Endothelial cell of umbilical vein (primary cell): Measurements from ENCODE around the gene ATP6V0D1. TPM values are rescaled to one million over a fixed set of nuclear protein-coding genes. Genes with fewer than 3 reads are reported as not detected.

ENCODE experiments used
- BruUV-seq: library from RNA; stranded (reverse); fragments of 400-500 nt; replicated peaks from 2 replicates; lab custom pipeline; 2021; lab: Mats Ljungman, UMichigan
- CTCF ChIA-PET: fragments of 300-600, 350-600 bp; sonication (Branson Sonifier 250); formaldehyde crosslinking; loops from one replicate; lab custom pipeline; 2021; ENCODE audit warnings: antibody characterized with exemption, inconsistent platforms; lab: Charles Lee
- POLR2A ChIA-PET: fragments of 300-600, 350-600 bp; sonication (Branson Sonifier 250); formaldehyde crosslinking; loops from one replicate; lab custom pipeline; 2021; ENCODE audit warnings: antibody characterized with exemption, inconsistent platforms; lab: Charles Lee
- DNase-seq: peaks from one replicate; pipeline ENCODE4 v3.0.0-alpha.2; 2011; ENCODE audit warnings: low read depth, low spot score
- FAIRE-seq: peaks from 2 replicates; lab custom pipeline; 2011; peaks lifted over from hg19 to GRCh38; lab: Jason Lieb, UNC
- H2AFZ ChIP-seq: 2 replicates; pipeline ENCODE4 v1.6.0; 2012; ENCODE audit warnings: low read depth, low read length, control low read depth, inconsistent platforms
- H3K27ac ChIP-seq: 2 replicates; pipeline ENCODE4 v1.5.1; 2011; ENCODE audit warnings: low read depth, mild to moderate bottlenecking, control low read depth, low read length, moderate library complexity; ENCODE audit not compliant: insufficient read depth
- H3K27me3 ChIP-seq, 2 experiments: 2 replicates each; pipeline versions ENCODE4 v1.6.0 to v1.6.1; 2011; ENCODE audit warnings: low read length in 2 of 2, mixed read lengths in 1 of 2; ENCODE audit not compliant: control insufficient read depth in 2 of 2, insufficient read depth in 2 of 2
- H3K36me3 ChIP-seq, 2 experiments: 2 replicates in 1 of 2; 3 replicates in 1 of 2; pipeline ENCODE4 v1.5.1; 2011; ENCODE audit warnings: low read length in 2 of 2, mild to moderate bottlenecking in 1 of 2, moderate library complexity in 1 of 2; ENCODE audit not compliant: control insufficient read depth in 2 of 2, insufficient read depth in 2 of 2; ENCODE audit errors: extremely low read depth in 1 of 2
- H3K4me1 ChIP-seq: 3 replicates; pipeline ENCODE4 v1.5.1; 2011; ENCODE audit warnings: mild to moderate bottlenecking, low read length; ENCODE audit not compliant: control insufficient read depth, insufficient read depth; ENCODE audit errors: extremely low read depth
- H3K4me2 ChIP-seq: 2 replicates; pipeline ENCODE4 v1.6.1; 2011; ENCODE audit warnings: low read length, control low read depth, mixed read lengths; ENCODE audit not compliant: insufficient read depth
- H3K4me3 ChIP-seq, 3 experiments: fragments of 200-600 bp in 1 of 3; sonication (generic), shearing (Covaris generic) in 1 of 3; replicated peaks in 1 of 3; 2 replicates each; pipeline ENCODE4 v1.5.1; 2011 to 2016; ENCODE audit warnings: control low read depth in 3 of 3, low read length in 3 of 3, mild to moderate bottlenecking in 2 of 3, inconsistent platforms in 1 of 3, low read depth in 1 of 3, moderate library complexity in 1 of 3; ENCODE audit not compliant: insufficient read depth in 1 of 3
- H3K79me2 ChIP-seq: 2 replicates; pipeline ENCODE4 v1.6.0; 2012; ENCODE audit warnings: low read length, inconsistent platforms; ENCODE audit not compliant: control insufficient read depth, insufficient read depth
- H3K9ac ChIP-seq: replicated peaks from 2 replicates; pipeline ENCODE3; 2011; ENCODE audit warnings: low read length, control low read depth; ENCODE audit not compliant: insufficient read depth; ENCODE audit errors: extremely low read depth
- H3K9me1 ChIP-seq: replicated peaks from 3 replicates; pipeline ENCODE4 v1.6.0; 2011; ENCODE audit warnings: mild to moderate bottlenecking, low read length; ENCODE audit not compliant: control insufficient read depth, insufficient read depth; ENCODE audit errors: extremely low read depth
- H3K9me3 ChIP-seq: replicated peaks from 2 replicates; pipeline ENCODE4 v1.5.1; 2012; ENCODE audit warnings: low read length, inconsistent platforms; ENCODE audit not compliant: control insufficient read depth, insufficient read depth
- H4K20me1 ChIP-seq: replicated peaks from 2 replicates; pipeline ENCODE3; 2011; ENCODE audit warnings: mild to moderate bottlenecking, low read length; ENCODE audit not compliant: control insufficient read depth, insufficient read depth; ENCODE audit errors: extremely low read depth
- EZH2 ChIP-seq: IDR thresholded peaks from 2 replicates; pipeline ENCODE4 v1.6.1; 2012; ENCODE audit warnings: borderline replicate concordance, low read depth, mild to moderate bottlenecking, moderate library complexity, low read length, inconsistent platforms; ENCODE audit not compliant: severe bottlenecking
- FOS ChIP-seq: IDR thresholded peaks from 2 replicates; pipeline ENCODE4 v1.6.1; 2011; ENCODE audit warnings: mild to moderate bottlenecking, low read length, moderate library complexity, borderline replicate concordance; ENCODE audit not compliant: insufficient read depth
- GATA2 ChIP-seq: IDR thresholded peaks from 2 replicates; pipeline ENCODE4 v1.7.0; 2011; ENCODE audit warnings: low read depth, mild to moderate bottlenecking, moderate library complexity, mixed read lengths, low read length; ENCODE audit not compliant: insufficient read length, insufficient read depth
- JUN ChIP-seq: IDR thresholded peaks from 2 replicates; pipeline ENCODE4 v1.6.1; 2011; ENCODE audit warnings: borderline replicate concordance, low read depth; ENCODE audit not compliant: insufficient read length, insufficient read depth
- MYC ChIP-seq: IDR thresholded peaks from one replicate; pipeline ENCODE4 v1.6.1; 2011; ENCODE audit warnings: mild to moderate bottlenecking, low read depth, low read length
- POLR2A ChIP-seq: IDR thresholded peaks from 2 replicates; pipeline ENCODE4 v1.6.1; 2012; ENCODE audit warnings: low read depth, mild to moderate bottlenecking, control low read depth, low read length
- POLR2AphosphoS5 ChIP-seq: IDR thresholded peaks from 2 replicates; pipeline ENCODE4 v1.6.1; 2012; ENCODE audit warnings: low read depth, mild to moderate bottlenecking, control low read depth, low read length, moderate library complexity; ENCODE audit not compliant: insufficient read depth
- dilution Hi-C: fragments of 300-500 bp; cut with MboI; formaldehyde crosslinking; loops from one replicate; pipeline ENCODE4 v1.15.0; 2019; ENCODE audit warnings: low sequenced_read_pairs; ENCODE audit not compliant: extremely low pct_ligation_motif_present
- intact Hi-C: fragments of 100-400 bp; cut with micrococcal nuclease; formaldehyde crosslinking; loops from one replicate; pipeline ENCODE4 v1.10.0; 2022
- polyA plus RNA-seq, 4 experiments: library from polyadenylated mRNA; depleted of rRNA in 3 of 4; stranded (reverse) in 3 of 4; unstranded in 1 of 4; fragments of >200 nt; gene quantifications; 2 replicates each; pipeline versions ENCODE4 v1.2.1 to v1.2.3, GENCODE V29; 2011 to 2012; ENCODE audit warnings: missing spikeins in 1 of 4
- total RNA-seq: library from RNA; stranded (reverse); gene quantifications from 2 replicates; pipeline ENCODE4 v1.2.3, GENCODE V29; 2021
- TF ChIP-seq, protein P1 (sequence below), 2 donors: IDR thresholded peaks; 1 replicate in 1 of 2; 2 replicates in 1 of 2; pipeline ENCODE4 v1.5.1; 2011; ENCODE audit warnings: low read length in 2 of 2, mild to moderate bottlenecking in 2 of 2, moderate library complexity in 2 of 2, control low read depth in 1 of 2, inconsistent platforms in 1 of 2, low read depth in 1 of 2; ENCODE audit not compliant: insufficient read depth in 1 of 2; ENCODE audit errors: extremely low read depth in 1 of 2
- TF ChIP-seq, protein P2 (sequence below): IDR thresholded peaks from 2 replicates; pipeline ENCODE4 v1.6.1; 2011; ENCODE audit not compliant: insufficient read depth, insufficient read length

ATP6V0D1 gene
- total and polyA plus RNA-seq, 2 donors (not counting 3 experiments of a cell fraction or from before 2014, with no cell fraction given): 82.8 to 232 TPM

DNA sequence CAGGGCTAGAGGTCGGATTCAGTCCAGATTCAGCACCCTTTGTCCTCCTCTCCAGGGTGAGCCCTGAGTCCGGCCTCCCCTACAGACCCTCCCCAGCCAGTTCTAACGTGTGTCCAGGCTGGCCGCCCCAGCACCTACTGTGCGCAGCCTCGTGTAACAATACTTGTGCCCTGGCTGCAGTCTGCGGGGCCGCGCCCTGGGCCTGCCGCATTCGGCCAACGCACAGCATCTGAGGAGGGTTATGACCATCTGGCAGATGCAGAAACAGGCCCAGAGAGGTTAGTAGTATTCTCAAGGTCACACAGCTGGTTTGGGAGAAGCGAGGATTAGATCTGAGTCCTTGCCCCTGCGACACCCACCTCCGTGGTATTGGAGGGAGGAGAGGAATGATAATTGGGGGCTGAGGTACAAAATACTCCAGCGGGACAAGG is 48.6 kb upstream of the ATP6V0D1 start:
- ChIA-PET POLR2A (interaction anchor here (1.2 kb wide), 1 partner anchor 8 kb away, joined by 6 read pairs; no protein-coding TSS in a partner anchor), CTCF (interaction anchor here (0.8 to 3.0 kb wide), 10 partner anchors 8 to 305 kb away, joined by 3 to 35 read pairs (median 5); partner anchors contain the start of genes ATP6V0D1 and CARMIL2)
- TSS peak; percentile 64 for BruUV-seq
- dilution Hi-C loops: no loop called here
- H3K9me1 ChIP-seq: no peaks in the 10 kb centered on the region
- TF ChIP-seq POLR2AphosphoS5: no peak
- TF ChIP-seq, protein P1, sequence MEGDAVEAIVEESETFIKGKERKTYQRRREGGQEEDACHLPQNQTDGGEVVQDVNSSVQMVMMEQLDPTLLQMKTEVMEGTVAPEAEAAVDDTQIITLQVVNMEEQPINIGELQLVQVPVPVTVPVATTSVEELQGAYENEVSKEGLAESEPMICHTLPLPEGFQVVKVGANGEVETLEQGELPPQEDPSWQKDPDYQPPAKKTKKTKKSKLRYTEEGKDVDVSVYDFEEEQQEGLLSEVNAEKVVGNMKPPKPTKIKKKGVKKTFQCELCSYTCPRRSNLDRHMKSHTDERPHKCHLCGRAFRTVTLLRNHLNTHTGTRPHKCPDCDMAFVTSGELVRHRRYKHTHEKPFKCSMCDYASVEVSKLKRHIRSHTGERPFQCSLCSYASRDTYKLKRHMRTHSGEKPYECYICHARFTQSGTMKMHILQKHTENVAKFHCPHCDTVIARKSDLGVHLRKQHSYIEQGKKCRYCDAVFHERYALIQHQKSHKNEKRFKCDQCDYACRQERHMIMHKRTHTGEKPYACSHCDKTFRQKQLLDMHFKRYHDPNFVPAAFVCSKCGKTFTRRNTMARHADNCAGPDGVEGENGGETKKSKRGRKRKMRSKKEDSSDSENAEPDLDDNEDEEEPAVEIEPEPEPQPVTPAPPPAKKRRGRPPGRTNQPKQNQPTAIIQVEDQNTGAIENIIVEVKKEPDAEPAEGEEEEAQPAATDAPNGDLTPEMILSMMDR (IDR thresholded peaks at IDR 0.05; ENCODE audit: extremely low read depth in 1 of 2, insufficient read depth in 1 of 2, low read depth in 1 of 2, low read length in 2 of 2): no peak
- TF ChIP-seq MYC: no peak
- no peak for TF ChIP-seq FOS
- TF ChIP-seq GATA2: no peak
- TF ChIP-seq, protein P2, sequence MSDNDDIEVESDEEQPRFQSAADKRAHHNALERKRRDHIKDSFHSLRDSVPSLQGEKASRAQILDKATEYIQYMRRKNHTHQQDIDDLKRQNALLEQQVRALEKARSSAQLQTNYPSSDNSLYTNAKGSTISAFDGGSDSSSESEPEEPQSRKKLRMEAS: no peak
- TF ChIP-seq EZH2: no peak
- TF ChIP-seq POLR2A: no peak
- no peak for TF ChIP-seq JUN
- peak overlapping the region; percentile 55 to 85 (median 77) for H3K4me3 ChIP-seq
- DNase-seq: no peak
- H2AFZ ChIP-seq: peak overlapping the region; percentile 80
- peak overlapping the region; percentile 76 for H3K27ac ChIP-seq
- H3K9me3 ChIP-seq: no peaks in the 10 kb centered on the region
- peaks cover 43% of the 10 kb centered on the region for H3K79me2 ChIP-seq
- H3K27me3 ChIP-seq: no peaks in the 10 kb centered on the region
- H3K4me2 ChIP-seq: peak overlapping the region; percentile 96
- peak overlapping the region; percentile 85 for H3K9ac ChIP-seq
- peak; percentile 38 for FAIRE-seq
- intact Hi-C loops: loop anchor here (1.0 to 10.0 kb wide), 3 partner anchors 8 to 395 kb away; partner anchors contain the start of genes RANBP10 and TSNAXIP1
- no peaks in the 10 kb centered on the region for H3K36me3 ChIP-seq
- H3K4me1 ChIP-seq: peaks cover 15% of the 10 kb centered on the region
- H4K20me1 ChIP-seq: no peaks in the 10 kb centered on the region
